Activated CD4-positive, alpha-beta T cell treated with anti-CD3 and anti-CD28 coated beads, Interleukin-2, amount 50 U/mL, for 4 hours (primary cell): ENCODE data around the gene JMY.
A peak's percentile ranks its signal among the peaks of the same experiment; 100 is the strongest.
"Not testable (repeated sequence)": the region's sequence is repeated elsewhere in the genome, so short reads cannot be mapped to it uniquely, and the experiment has no call there.

ENCODE experiments used
- DNase-seq, 2 experiments: peaks; one replicate each; pipeline ENCODE4 v3.0.0-alpha.2; 2020

The JMY gene

GRCh38 chr5:79236970-79237739 is 1.2 kb downstream of the JMY start:
- DNase-seq: peak in 1 of 2 experiments; percentile 3

GRCh38 chr5:79237740-79238560 is 2.0 kb downstream of the JMY start:
- DNase-seq: no peak

GRCh38 chr5:79240561-79240960 is 4.6 kb downstream of the JMY start:
- DNase-seq: no peak

DNA sequence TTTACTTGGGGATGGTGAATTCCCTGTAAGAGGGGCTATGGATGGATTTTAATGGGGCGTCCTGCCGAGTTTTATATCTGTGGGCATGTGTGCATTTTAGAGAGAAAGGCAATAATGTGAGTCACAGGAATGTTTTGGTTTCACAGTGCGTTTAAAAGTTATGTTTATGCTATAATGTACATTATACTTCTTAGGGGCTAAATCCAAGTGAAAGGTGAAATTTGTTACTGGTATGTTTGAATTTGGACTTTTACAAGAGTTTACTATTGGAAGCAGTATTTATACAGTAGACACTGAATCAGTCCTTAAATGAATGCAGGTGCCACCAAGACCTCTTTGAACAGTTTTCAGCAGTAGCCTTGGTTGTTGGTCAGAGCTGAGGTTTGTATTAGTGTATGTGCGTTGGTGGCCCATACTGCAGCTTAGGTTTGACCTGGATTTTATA is 5.6 kb downstream of the JMY start:
- DNase-seq: no peak

GRCh38 chr5:79242242-79243039 is 6.5 kb downstream of the JMY start:
- DNase-seq: no peak

DNA sequence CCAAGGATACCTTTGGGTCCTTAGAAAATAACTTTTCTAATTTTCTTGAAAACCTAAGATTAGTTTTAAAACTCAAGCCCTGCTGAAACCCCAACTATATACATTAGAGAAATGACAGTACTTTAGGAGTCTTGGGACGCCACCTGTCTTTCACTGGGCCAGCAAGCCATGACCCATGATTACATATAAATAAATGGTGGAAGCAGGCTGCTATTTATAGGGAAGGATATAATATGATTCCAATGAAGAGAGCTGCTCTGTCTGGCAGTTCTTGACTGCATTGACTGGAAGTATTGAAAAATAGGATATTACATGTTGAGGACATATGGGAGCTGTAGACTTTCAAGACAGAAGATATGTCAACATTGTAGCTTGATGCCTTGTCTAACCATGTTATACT is 7.3 kb downstream of the JMY start:
- no peak for DNase-seq

DNA sequence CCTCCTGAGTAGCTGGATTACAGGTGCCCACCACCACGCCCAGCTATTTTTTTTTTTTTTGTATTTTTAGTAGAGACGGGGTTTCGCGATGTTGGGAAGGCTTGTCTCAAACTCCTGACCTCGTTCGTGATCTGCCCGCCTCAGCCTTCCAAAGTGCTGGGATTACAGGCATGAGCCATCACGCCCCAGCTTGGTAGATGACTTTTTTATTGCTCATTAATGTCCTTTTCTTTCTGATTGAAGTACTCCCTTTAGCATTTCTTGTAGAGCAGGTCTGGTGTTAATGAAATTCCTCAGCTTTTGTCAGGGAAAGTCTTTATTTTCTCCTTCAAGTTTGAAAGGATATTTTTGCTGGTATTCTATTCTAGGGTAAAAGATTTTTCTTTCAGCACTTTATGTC is 18.1 kb downstream of the JMY start:
- DNase-seq: not testable (repeated sequence)

DNA sequence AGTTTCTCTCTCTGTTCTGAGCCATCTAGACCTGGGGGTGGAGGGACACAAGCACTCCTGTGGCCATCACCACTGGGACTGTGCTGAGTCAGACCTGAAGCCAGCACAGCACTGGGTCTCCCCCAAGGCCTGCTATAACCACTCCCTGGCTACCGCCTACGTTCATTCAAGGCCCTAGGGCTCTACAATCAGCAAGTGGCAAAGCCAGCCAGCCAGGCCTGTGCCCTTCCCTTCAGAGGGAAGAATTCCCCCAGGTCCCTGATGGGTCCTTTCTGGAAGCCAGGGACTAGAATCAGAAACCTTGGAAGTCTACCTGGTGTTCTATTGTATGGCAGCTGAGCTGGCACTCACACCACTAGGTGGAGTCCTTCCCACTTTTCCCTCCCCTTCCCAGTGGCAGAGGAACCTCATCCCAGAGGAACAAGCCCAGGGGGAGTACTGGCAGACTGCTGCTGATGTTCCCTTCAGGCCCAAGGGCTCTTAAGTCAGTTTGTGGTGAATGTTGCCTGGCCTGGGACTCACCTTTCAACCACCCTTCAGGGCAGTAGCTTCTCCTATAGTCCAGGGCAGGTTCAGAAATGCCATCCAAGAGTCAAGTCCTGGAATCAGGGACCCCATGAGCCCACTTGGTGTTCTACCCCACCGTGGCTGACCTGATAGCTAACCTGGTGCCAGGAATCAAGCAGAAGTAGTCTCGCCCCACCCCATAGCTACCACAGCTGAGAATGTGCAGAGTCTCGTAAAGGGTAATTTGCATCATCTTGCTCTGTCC is 20.0 kb downstream of the JMY start:
- DNase-seq: no peak

- no peak for DNase-seq
Measured at GRCh38 chr5:79256563-79256962, 20.6 kb downstream of the JMY start.

DNA sequence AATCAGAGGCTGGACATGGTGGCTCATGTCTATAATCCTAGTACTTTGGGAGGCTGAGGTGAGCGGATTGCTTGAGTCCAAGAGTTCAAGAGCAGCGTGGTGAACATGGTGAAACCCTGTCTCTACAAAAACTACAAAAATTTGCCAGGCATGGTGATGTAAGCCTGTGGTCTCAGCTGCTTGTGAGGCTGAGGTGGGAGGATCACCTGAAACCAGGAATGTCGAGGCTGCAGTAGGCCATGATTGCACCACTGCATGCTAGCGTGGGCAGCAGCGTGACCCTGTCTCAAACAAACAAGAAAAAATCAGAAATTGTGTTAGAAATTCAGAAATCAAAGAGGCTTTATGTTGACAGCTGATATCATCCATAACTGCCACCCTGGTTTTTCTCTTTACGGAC is 21.4 kb downstream of the JMY start:
- DNase-seq: no peak

- no peak for DNase-seq
Measured at GRCh38 chr5:79258801-79259200, 22.9 kb downstream of the JMY start.

- DNase-seq: no peak
Measured at GRCh38 chr5:79259383-79259782, 23.5 kb downstream of the JMY start.

GRCh38 chr5:79259810-79260209 is 23.9 kb downstream of the JMY start:
- DNase-seq: no peak

DNA sequence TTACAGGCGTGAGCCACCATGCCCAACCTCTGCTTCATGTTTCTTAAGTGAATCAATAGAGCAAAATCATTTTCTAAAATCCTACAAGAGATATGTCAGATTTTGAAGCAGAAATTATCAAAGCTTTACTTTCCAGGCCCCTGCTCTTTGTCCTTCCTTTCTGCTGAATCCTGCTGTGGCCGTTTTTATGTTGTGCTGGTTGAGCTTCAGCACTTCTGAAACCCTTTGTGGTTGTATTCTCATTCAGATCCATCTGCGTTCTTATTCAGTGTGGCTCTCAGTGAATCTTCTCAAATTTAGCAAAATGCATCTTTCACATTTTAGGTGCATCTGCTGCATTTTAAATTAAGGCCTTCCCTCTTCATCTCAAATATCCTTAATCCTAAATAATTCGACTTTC is 26.0 kb downstream of the JMY start:
- DNase-seq: no peak

- DNase-seq: no peak
Measured at GRCh38 chr5:79263290-79263689, 27.4 kb downstream of the JMY start.

GRCh38 chr5:79267180-79267579 is 31.2 kb downstream of the JMY start:
- DNase-seq: no peak

- DNase-seq: no peak
Measured at GRCh38 chr5:79269733-79270166, 33.8 kb downstream of the JMY start.

GRCh38 chr5:79273341-79273740 is 37.4 kb downstream of the JMY start:
- DNase-seq: no peak

DNA sequence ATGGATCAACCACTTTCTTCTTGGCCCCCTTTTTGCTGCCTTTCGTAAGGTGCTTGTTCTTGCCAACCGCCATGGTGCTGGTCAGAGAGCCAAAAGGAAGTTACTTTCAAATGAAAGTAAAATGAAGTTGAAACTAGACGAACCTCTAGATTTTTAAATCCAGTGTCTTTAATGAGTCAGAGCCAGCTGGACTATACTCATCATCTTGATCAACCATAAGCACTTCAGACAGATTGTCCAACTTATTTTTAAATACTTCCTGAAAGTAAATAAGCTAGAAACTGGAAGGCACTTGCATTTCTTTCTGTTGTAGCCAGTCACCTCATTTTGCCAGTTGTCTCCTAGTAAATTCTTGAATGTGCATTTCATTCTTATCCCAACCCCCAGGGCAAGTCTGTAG is 48.9 kb downstream of the JMY start:
- DNase-seq: no peak

DNA sequence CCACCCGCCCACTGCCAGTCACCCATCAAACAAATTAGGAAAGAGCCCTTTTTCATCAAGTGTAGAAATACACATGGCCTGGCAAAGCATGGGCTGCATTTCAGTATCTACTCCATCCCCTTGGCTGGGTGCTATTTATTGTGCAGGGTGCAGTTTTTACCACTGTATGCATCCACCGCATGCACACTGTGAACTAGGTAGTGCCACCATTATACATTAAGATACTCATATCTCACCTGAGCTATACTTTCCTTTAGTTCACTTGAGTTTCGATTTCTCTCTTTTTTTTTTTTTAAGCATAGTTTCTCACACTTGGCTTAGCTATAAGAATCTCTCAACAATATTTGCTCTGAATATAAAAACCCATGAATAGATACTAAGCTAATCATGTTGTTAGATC is 49.4 kb downstream of the JMY start:
- no peak for DNase-seq

DNA sequence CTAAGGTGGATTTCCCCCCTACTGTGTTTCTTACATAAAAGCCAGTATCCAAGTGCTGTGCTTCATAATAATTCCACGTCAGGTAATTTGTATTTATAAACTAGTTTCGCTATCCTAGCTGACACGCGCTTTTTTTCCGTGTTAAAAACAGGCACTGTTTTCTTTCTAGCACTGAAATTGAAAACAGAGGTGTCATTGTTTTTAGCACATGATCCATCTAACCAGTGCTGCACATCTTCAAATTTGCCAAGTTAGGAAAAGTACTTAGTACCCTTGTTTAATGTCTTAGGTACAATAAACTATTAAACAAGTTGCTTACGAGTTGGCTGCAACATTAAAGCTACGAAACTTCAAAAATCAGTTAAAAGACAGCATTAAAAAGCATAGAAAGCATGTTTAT is 49.9 kb downstream of the JMY start:
- DNase-seq: no peak

- no peak for DNase-seq
Measured at GRCh38 chr5:79287380-79287779, 51.4 kb downstream of the JMY start.

DNA sequence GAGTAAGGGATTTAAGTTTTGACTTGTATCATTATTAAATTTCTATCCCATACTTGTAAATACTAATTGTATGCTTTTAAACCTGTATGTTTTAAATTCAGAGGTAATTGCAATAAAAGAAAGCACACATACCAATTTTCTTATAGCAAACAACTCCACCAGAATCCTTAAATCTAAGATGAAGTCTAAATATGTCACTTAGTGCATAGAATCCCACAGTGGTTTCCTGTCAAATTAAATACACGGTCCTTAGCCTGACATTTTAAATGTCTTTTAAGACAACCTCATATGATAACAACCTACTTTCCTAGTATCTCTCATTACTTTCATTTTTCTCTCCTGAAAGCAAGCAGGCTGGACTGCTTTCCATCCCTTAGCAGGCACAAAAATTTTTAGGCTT is 52.0 kb downstream of the JMY start:
- no peak for DNase-seq
